Activated T-helper 2 cell treated with anti-CD3 and anti-CD28 coated beads, Interferon-gamma antibody, Interleukin-2, Interleukin-4, amounts not matched to agents 10 μg/mL and 5 μg/mL and 100 μg/mL, durations not matched to agents 14 hours and 24 hours and 36 hours (primary cell): ENCODE data around the gene ATP6V1A. TPM values are rescaled to one million over a fixed set of nuclear protein-coding genes. Genes with fewer than 3 reads are reported as not detected.

Experiments used
- DNase-seq: peaks from one replicate; pipeline ENCODE4 v3.0.0; 2021; ENCODE audit warnings: low spot score
- H3K27ac Mint-ChIP-seq: one replicate; pipeline ENCODE4 v1.8.0; 2021; ENCODE audit warnings: mixed read lengths
- H3K27me3 Mint-ChIP-seq: one replicate; pipeline ENCODE4 v1.8.0; 2021; ENCODE audit warnings: low read depth, mixed read lengths
- H3K36me3 Mint-ChIP-seq: one replicate; pipeline ENCODE4 v1.8.0; 2021; ENCODE audit warnings: low read depth, mixed read lengths
- H3K4me1 Mint-ChIP-seq: one replicate; pipeline ENCODE4 v1.8.0; 2021; ENCODE audit warnings: low read depth, mixed read lengths
- H3K4me3 Mint-ChIP-seq: one replicate; pipeline ENCODE4 v1.8.0; 2021; ENCODE audit warnings: low read depth, mild to moderate bottlenecking, moderate library complexity, mixed read lengths
- H3K9me3 Mint-ChIP-seq: one replicate; pipeline ENCODE4 v1.8.0; 2021; ENCODE audit warnings: mixed read lengths
- intact Hi-C: fragments of 100-400 bp; cut with micrococcal nuclease; formaldehyde crosslinking; loops from one replicate; pipeline ENCODE4 v1.15.1; 2023
- total RNA-seq: library from RNA; stranded (reverse); gene quantifications from 2 replicates; pipeline ENCODE4 v1.2.3, GENCODE V29; 2022

Gene ATP6V1A
- total RNA-seq, 1 donor from 2014 or later, result 35.7 TPM

- DNase-seq, result no peak
- peaks cover 22% of the 10 kb centered on the region for H3K36me3 Mint-ChIP-seq
- no peaks in the 10 kb centered on the region for H3K9me3 Mint-ChIP-seq
- H3K27ac Mint-ChIP-seq, result no peak overlapping the region
- H3K4me3 Mint-ChIP-seq, result no peak overlapping the region
- H3K27me3 Mint-ChIP-seq, result no peaks in the 10 kb centered on the region
- intact Hi-C loops, result no loop called here
- peaks cover 14% of the 10 kb centered on the region for H3K4me1 Mint-ChIP-seq
Observed at GRCh38 chr3:113728661-113729060, 18.2 kb upstream of the ATP6V1A start.

- Mint-ChIP-seq H3K27ac (no peak overlapping the region), H3K36me3 (peaks cover 19% of the 10 kb centered on the region), H3K4me1 (peaks cover 10% of the 10 kb centered on the region), H3K27me3 (no peaks in the 10 kb centered on the region), H3K4me3 (no peak overlapping the region), H3K9me3 (no peaks in the 10 kb centered on the region)
- no peak for DNase-seq
- intact Hi-C loops, result loop anchor here (10.0 kb wide), 1 partner anchor 424 kb away; no protein-coding TSS in a partner anchor
Observed at GRCh38 chr3:113730550-113730949, 16.3 kb upstream of the ATP6V1A start.

GRCh38 chr3:113731694-113732093, 15.1 kb upstream of the ATP6V1A start:
- peaks cover 15% of the 10 kb centered on the region for H3K36me3 Mint-ChIP-seq
- DNase-seq, result no peak
- H3K27me3 Mint-ChIP-seq, result no peaks in the 10 kb centered on the region
- H3K4me1 Mint-ChIP-seq, result peaks cover 13% of the 10 kb centered on the region
- intact Hi-C loops, result loop anchor here (10.0 kb wide), 1 partner anchor 423 kb away; no protein-coding TSS in a partner anchor
- no peak overlapping the region for H3K4me3 Mint-ChIP-seq
- no peak overlapping the region for H3K27ac Mint-ChIP-seq
- H3K9me3 Mint-ChIP-seq, result no peaks in the 10 kb centered on the region

GRCh38 chr3:113736548-113737089, 10.2 kb upstream of the ATP6V1A start:
- peaks cover 15% of the 10 kb centered on the region for H3K36me3 Mint-ChIP-seq

GRCh38 chr3:113741086-113741485, 5.7 kb upstream of the ATP6V1A start:
- DNase-seq, result no peak
- Mint-ChIP-seq H3K27me3 (no peaks in the 10 kb centered on the region), H3K27ac (no peak overlapping the region), H3K4me1 (peaks cover 67% of the 10 kb centered on the region), H3K9me3 (no peaks in the 10 kb centered on the region), H3K4me3 (no peak overlapping the region), H3K36me3 (peaks cover 21% of the 10 kb centered on the region)
- intact Hi-C loops, result no loop called here

More at GRCh38 chr3:113736548-113737089, 10.2 kb upstream of the ATP6V1A start:
- Mint-ChIP-seq H3K27me3 (no peaks in the 10 kb centered on the region), H3K4me1 (peaks cover 47% of the 10 kb centered on the region), H3K27ac (no peak overlapping the region), H3K4me3 (no peak overlapping the region), H3K9me3 (no peaks in the 10 kb centered on the region)
- intact Hi-C loops, result loop anchor here (1.0 to 10.0 kb wide), 4 partner anchors 9 to 418 kb away; partner anchors contain the start of gene GRAMD1C
- DNase-seq, result no peak

- H3K4me1 Mint-ChIP-seq, result peaks cover 65% of the 10 kb centered on the region
- no peak for DNase-seq
- no peaks in the 10 kb centered on the region for H3K27me3 Mint-ChIP-seq
- intact Hi-C loops, result loop anchor here (2.0 kb wide), 1 partner anchor 205 kb away; no protein-coding TSS in a partner anchor
- H3K36me3 Mint-ChIP-seq, result peaks cover 21% of the 10 kb centered on the region
- H3K27ac Mint-ChIP-seq, result no peak overlapping the region
- no peaks in the 10 kb centered on the region for H3K9me3 Mint-ChIP-seq
- no peak overlapping the region for H3K4me3 Mint-ChIP-seq
Observed at GRCh38 chr3:113741620-113742019, 5.2 kb upstream of the ATP6V1A start.

GRCh38 chr3:113743006-113743630, 3.7 kb upstream of the ATP6V1A start:
- Mint-ChIP-seq H3K9me3 (no peaks in the 10 kb centered on the region), H3K27me3 (no peaks in the 10 kb centered on the region), H3K36me3 (peaks cover 21% of the 10 kb centered on the region), H3K4me1 (peaks cover 60% of the 10 kb centered on the region), H3K4me3 (peak overlapping the region; percentile 96), H3K27ac (no peak overlapping the region)
- DNase-seq, result no peak
- intact Hi-C loops, result loop anchor here (2.0 kb wide), 1 partner anchor 204 kb away; no protein-coding TSS in a partner anchor

GRCh38 chr3:113744941-113745755, 1.7 kb upstream of the ATP6V1A start:
- H3K4me3 Mint-ChIP-seq, result peak overlapping the region; percentile 96
- no peaks in the 10 kb centered on the region for H3K9me3 Mint-ChIP-seq
- peak overlapping the region; percentile 100 for H3K27ac Mint-ChIP-seq
- peaks cover 64% of the 10 kb centered on the region for H3K4me1 Mint-ChIP-seq
- peaks cover 3% of the 10 kb centered on the region for H3K27me3 Mint-ChIP-seq
- peak; percentile 73 for DNase-seq
- H3K36me3 Mint-ChIP-seq, result peaks cover 21% of the 10 kb centered on the region
- intact Hi-C loops, result loop anchor here (1.0 to 5.0 kb wide), 3 partner anchors 9 to 1402 kb away; partner anchors contain the start of genes USF3 and ZBTB20

GRCh38 chr3:113745756-113746547, 883 bp upstream of the ATP6V1A start, which contains the start of gene NAA50:
Gene NAA50 (minus strand): TSS chr3:113746249. CDS start chr3:113745949, 300 bp downstream.
- H3K9me3 Mint-ChIP-seq, result no peaks in the 10 kb centered on the region
- H3K27ac Mint-ChIP-seq, result peak within 1 kb of the TSS; percentile 100
- peaks cover 3% of the 10 kb centered on the region for H3K27me3 Mint-ChIP-seq
- intact Hi-C loops, result loop anchor here (1.0 to 5.0 kb wide), 8 partner anchors 10 to 1401 kb away; partner anchors contain the start of genes CCDC191, QTRT2, SIDT1 and SPICE1
- DNase-seq, result peak; percentile 88
- H3K36me3 Mint-ChIP-seq, result peaks cover 18% of the 10 kb centered on the region
- H3K4me1 Mint-ChIP-seq, result peaks cover 61% of the 10 kb centered on the region
- H3K4me3 Mint-ChIP-seq, result peak within 1 kb of the TSS; percentile 96

- Mint-ChIP-seq H3K9me3 (no peaks in the 10 kb centered on the region), H3K36me3 (peaks cover 17% of the 10 kb centered on the region), H3K27me3 (peaks cover 3% of the 10 kb centered on the region), H3K4me1 (peaks cover 50% of the 10 kb centered on the region), H3K27ac (peak overlapping the region; percentile 100), H3K4me3 (peak overlapping the region; percentile 96)
- no peak for DNase-seq
- intact Hi-C loops, result loop anchor here (1.0 to 5.0 kb wide), 3 partner anchors 466 to 1400 kb away; partner anchors contain the start of gene ZBTB20
Observed at GRCh38 chr3:113747283-113748046, 630 bp downstream of the ATP6V1A start.

- Mint-ChIP-seq H3K27ac (no peak overlapping the region), H3K9me3 (no peaks in the 10 kb centered on the region), H3K4me1 (peaks cover 27% of the 10 kb centered on the region), H3K4me3 (no peak overlapping the region), H3K36me3 (peaks cover 2% of the 10 kb centered on the region), H3K27me3 (peaks cover 3% of the 10 kb centered on the region)
- DNase-seq, result no peak
- intact Hi-C loops, result no loop called here
Observed at GRCh38 chr3:113751141-113751540, 4.3 kb downstream of the ATP6V1A start.
